Measurements from ENCODE around the gene RPS2.

RPS2 gene

GRCh38 chr16:1946495-1947368 lies 17.9 kb downstream of the RPS2 start:
- ChIA-PET CTCF (interaction anchor here (0.6 to 1.8 kb wide), 3 partner anchors 23 to 267 kb away, joined by 3 to 7 read pairs (median 3); partner anchors contain the start of genes NUBP2 and SPSB3), POLR2A (interaction anchor here (0.7 to 1.2 kb wide), 2 partner anchors 14 to 18 kb away, joined by 3 to 5 read pairs; partner anchors contain the start of gene RPS2)
- H3K4me3 ChIP-seq (ENCODE audit: low read depth, low read length) = no peak overlapping the region
- H3K9me3 ChIP-seq (ENCODE audit: control insufficient read depth, insufficient read depth, low read depth, low read length) = no peaks in the 10 kb centered on the region
- no peaks in the 10 kb centered on the region for H3K36me3 ChIP-seq (ENCODE audit: control insufficient read depth in 2 of 2, insufficient read depth in 1 of 2, low read length in 2 of 2)
- TF ChIP-seq ZNF138 (tag by site-specific recombination; IDR thresholded peaks at IDR 0.05; ENCODE audit: borderline replicate concordance) (no peak), ZNF624 (tag by site-specific recombination; IDR thresholded peaks at IDR 0.05) (no peak), ZNF311 (tag by site-specific recombination; IDR thresholded peaks at IDR 0.05; ENCODE audit: borderline replicate concordance) (no peak), MEIS1 (CRISPR knock-in tag; IDR thresholded peaks at IDR 0.05; ENCODE audit: borderline replicate concordance) (no peak), ZBTB8A (tag by site-specific recombination; IDR thresholded peaks at IDR 0.05) (no peak), ZNF37A (tag by site-specific recombination; IDR thresholded peaks at IDR 0.05) (no peak), ZNF292 (tag by site-specific recombination; IDR thresholded peaks at IDR 0.05; ENCODE audit: borderline replicate concordance, low read depth) (no peak), ZNF747 (tag by site-specific recombination; IDR thresholded peaks at IDR 0.05) (no peak), HOXA7 (CRISPR knock-in tag; IDR thresholded peaks at IDR 0.05; ENCODE audit: borderline replicate concordance) (no peak), ZNF707 (tag by site-specific recombination; IDR thresholded peaks at IDR 0.05) (no peak), ZNF155 (tag by site-specific recombination; IDR thresholded peaks at IDR 0.05) (no peak), ZNF48 (tag by site-specific recombination; IDR thresholded peaks at IDR 0.05) (no peak), ZNF791 (tag by site-specific recombination; IDR thresholded peaks at IDR 0.05) (no peak)
- no peak overlapping the region for H3K27ac ChIP-seq (ENCODE audit: extremely low read depth, low read depth, low read length)
- no peaks in the 10 kb centered on the region for H3K4me1 ChIP-seq (ENCODE audit: control insufficient read depth, insufficient read depth, low read length)

GRCh38 chr16:1945559-1946391 lies 18.9 kb downstream of the RPS2 start:
- Histone ChIP-seq H3K27ac (ENCODE audit: extremely low read depth, low read depth, low read length) (no peak overlapping the region), H3K36me3 (ENCODE audit: control insufficient read depth in 2 of 2, insufficient read depth in 1 of 2, low read length in 2 of 2) (peaks cover 0 to 3% of the 10 kb centered on the region in 2 experiments; a peak in 1 of 3 replicates), H3K9me3 (ENCODE audit: control insufficient read depth, insufficient read depth, low read depth, low read length) (no peaks in the 10 kb centered on the region), H3K4me3 (ENCODE audit: low read depth, low read length) (no peak overlapping the region), H3K4me1 (ENCODE audit: control insufficient read depth, insufficient read depth, low read length) (no peaks in the 10 kb centered on the region)
- POLR2A ChIA-PET = interaction anchor here (0.7 to 1.2 kb wide), 3 partner anchors 15 to 19 kb away, joined by 3 to 8 read pairs (median 5); partner anchors contain the start of gene RPS2
- CTCF ChIA-PET = interaction anchor here (0.6 to 1.8 kb wide), 5 partner anchors 12 to 145 kb away, joined by 3 to 7 read pairs (median 3); no protein-coding TSS in a partner anchor
- TF ChIP-seq ZNF707 (tag by site-specific recombination; IDR thresholded peaks at IDR 0.05) (no peak), EGR2 (tag by site-specific recombination; IDR thresholded peaks at IDR 0.05; ENCODE audit: low read depth) (0 out of 2 replicates have a peak, but pooled peaks have one; percentile 27), ZFHX2 (tag by site-specific recombination; conservative IDR thresholded peaks at IDR 0.05) (0 out of 2 replicates have a peak, but pooled peaks have one; percentile 27)

- Histone ChIP-seq H3K4me1 (ENCODE audit: control insufficient read depth, insufficient read depth, low read length) (no peaks in the 10 kb centered on the region), H3K4me3 (ENCODE audit: low read depth, low read length) (no peak overlapping the region), H3K27ac (ENCODE audit: extremely low read depth, low read depth, low read length) (no peak overlapping the region), H3K36me3 (ENCODE audit: control insufficient read depth in 2 of 2, insufficient read depth in 1 of 2, low read length in 2 of 2) (peaks cover 0 to 14% of the 10 kb centered on the region in 2 experiments; a peak in 1 of 3 replicates), H3K9me3 (ENCODE audit: control insufficient read depth, insufficient read depth, low read depth, low read length) (no peaks in the 10 kb centered on the region)
- CTCF ChIA-PET = interaction anchor here (0.6 to 1.5 kb wide), 4 partner anchors 9 to 77 kb away, joined by 3 to 5 read pairs (median 4); no protein-coding TSS in a partner anchor
- TF ChIP-seq ZNF660 (tag by site-specific recombination; IDR thresholded peaks at IDR 0.05) = no peak
- TF ChIP-seq ZNF473 (tag by site-specific recombination; IDR thresholded peaks at IDR 0.05) = no peak
- POLR2A ChIA-PET = interaction anchor here (0.6 to 1.1 kb wide), 2 partner anchors 20 kb away, joined by 3 to 8 read pairs; partner anchors contain the start of gene RPS2
Measured at GRCh38 chr16:1944612-1945199, 19.9 kb downstream of the RPS2 start.
